SK-N-SH (cell line): ENCODE measurements around the gene TNXB. TPM values are rescaled to one million over a fixed set of nuclear protein-coding genes. Genes with fewer than 3 reads are reported as not detected.

ENCODE experiments used
- CTCF ChIA-PET: fragments of 300-600, 350-600 bp; formaldehyde crosslinking; extraction: SDS; loops from one replicate; lab custom pipeline; 2021; lab: Yijun Ruan, JAX
- POLR2A ChIA-PET: fragments of 350-600 bp; sonication (Branson Sonifier 250); formaldehyde crosslinking; extraction: SDS; loops from one replicate; lab custom pipeline; 2020; ENCODE audit warnings: antibody characterized with exemption, inconsistent platforms; lab: Yijun Ruan, JAX
- DNase-seq: peaks from one replicate; pipeline ENCODE4 v3.0.0; 2012
- H2AFZ ChIP-seq: fragments of 200-600 bp; sonication (generic); 2 replicates; pipeline ENCODE4 v1.8.1; 2016; ENCODE audit warnings: antibody characterized with exemption, mild to moderate bottlenecking, low read depth
- H3F3A ChIP-seq: fragments of 200-600 bp; sonication (generic); replicated peaks from 2 replicates; pipeline ENCODE3; 2016; ENCODE audit warnings: antibody characterized with exemption, mild to moderate bottlenecking; ENCODE audit not compliant: insufficient read depth
- H3K27ac ChIP-seq, 2 experiments: fragments of 200-500 bp in 1 of 2; fragments of 200-600 bp in 1 of 2; sonication (Bioruptor generic) in 1 of 2; sonication (generic), shearing (Covaris generic) in 1 of 2; 2 replicates each; pipeline versions ENCODE4 v1.5.1 to v1.6.1; 2014 to 2016; ENCODE audit warnings: low read depth in 2 of 2, inconsistent platforms in 1 of 2, low read length in 1 of 2, mild to moderate bottlenecking in 1 of 2, mixed read lengths in 1 of 2
- H3K27me3 ChIP-seq: fragments of 200-600 bp; sonication (generic), shearing (Covaris generic); 2 replicates; pipeline ENCODE4 v1.6.1; 2016; ENCODE audit warnings: mixed run types; ENCODE audit not compliant: insufficient read depth
- H3K36me3 ChIP-seq, 2 experiments: fragments of 200-500 bp in 1 of 2; fragments of 200-600 bp in 1 of 2; sonication (Bioruptor generic) in 1 of 2; sonication (generic) in 1 of 2; replicated peaks in 1 of 2; 2 replicates each; pipeline versions ENCODE3 to v1.5.1; 2014 to 2016; ENCODE audit warnings: low read length in 1 of 2, mild to moderate bottlenecking in 1 of 2; ENCODE audit not compliant: insufficient read depth in 2 of 2, control insufficient read depth in 1 of 2
- H3K4me1 ChIP-seq, 2 experiments: fragments of 200-500 bp in 1 of 2; fragments of 200-600 bp in 1 of 2; sonication (Bioruptor generic) in 1 of 2; sonication (generic), shearing (Covaris generic) in 1 of 2; 2 replicates each; pipeline versions ENCODE4 v1.5.1 to v1.6.1; 2014 to 2016; ENCODE audit warnings: low read depth in 1 of 2, low read length in 1 of 2, mixed run types in 1 of 2; ENCODE audit not compliant: insufficient read depth in 2 of 2, control insufficient read depth in 1 of 2
- H3K4me2 ChIP-seq: fragments of 200-600 bp; sonication (generic), shearing (Covaris generic); 2 replicates; pipeline ENCODE4 v1.6.1; 2017; ENCODE audit warnings: mixed run types
- H3K4me3 ChIP-seq, 2 experiments: fragments of 200-500 bp in 1 of 2; fragments of 200-600 bp in 1 of 2; sonication (Bioruptor generic) in 1 of 2; sonication (generic), shearing (Covaris generic) in 1 of 2; 2 replicates each; pipeline versions ENCODE4 v1.5.1 to v1.8.1; 2014 to 2016; ENCODE audit warnings: low read depth in 2 of 2, inconsistent platforms in 1 of 2, low read length in 1 of 2, mild to moderate bottlenecking in 1 of 2, mixed read lengths in 1 of 2, moderate library complexity in 1 of 2
- H3K79me2 ChIP-seq: fragments of 200-600 bp; sonication (generic); 2 replicates; pipeline ENCODE4 v1.8.1; 2017; ENCODE audit warnings: mild to moderate bottlenecking; ENCODE audit not compliant: insufficient read depth
- H3K9ac ChIP-seq: fragments of 200-600 bp; sonication (generic); 2 replicates; pipeline ENCODE4 v1.6.1; 2017; ENCODE audit warnings: mixed run types
- H3K9me2 ChIP-seq: fragments of 200-600 bp; sonication (generic); 2 replicates; pipeline ENCODE4 v1.6.1; 2017; ENCODE audit warnings: mixed run types
- H3K9me3 ChIP-seq: fragments of 200-600 bp; sonication (generic); 2 replicates; pipeline ENCODE4 v1.6.1; 2017; ENCODE audit warnings: mixed run types, mild to moderate bottlenecking, moderate library complexity
- H4K20me1 ChIP-seq: fragments of 200-600 bp; sonication (generic); 2 replicates; pipeline ENCODE4 v1.6.1; 2017; ENCODE audit warnings: mild to moderate bottlenecking, mixed run types; ENCODE audit not compliant: insufficient read depth
- CHD2 ChIP-seq: fragments of 150-350 bp; IDR thresholded peaks from 2 replicates; pipeline ENCODE4 v1.6.1; 2018; ENCODE audit warnings: low read length; ENCODE audit not compliant: partially characterized antibody
- CTCF ChIP-seq: fragments of 200-600 bp; sonication (generic); IDR thresholded peaks from 2 replicates; pipeline ENCODE4 v1.6.1; 2017; ENCODE audit warnings: antibody characterized with exemption, mild to moderate bottlenecking, moderate library complexity
- ELF1 ChIP-seq: IDR thresholded peaks from 2 replicates; pipeline ENCODE4 v1.4.0; 2012
- FOSL2 ChIP-seq: IDR thresholded peaks from 2 replicates; pipeline ENCODE4 v1.4.0; 2012; ENCODE audit warnings: low read depth, mild to moderate bottlenecking, moderate library complexity, borderline replicate concordance
- FOXM1 ChIP-seq: IDR thresholded peaks from 2 replicates; pipeline ENCODE4 v1.4.0; 2012; ENCODE audit warnings: low read depth, mild to moderate bottlenecking
- GATA2 ChIP-seq: sonication (generic); formaldehyde crosslinking; IDR thresholded peaks from 2 replicates; pipeline ENCODE4 v1.5.0; 2020; ENCODE audit warnings: mild to moderate bottlenecking, missing genetic modification reagents
- JUND ChIP-seq: IDR thresholded peaks from 2 replicates; pipeline ENCODE4 v1.4.0; 2012
- MEF2A ChIP-seq: IDR thresholded peaks from 2 replicates; pipeline ENCODE4 v1.4.0; 2012; ENCODE audit warnings: low read depth, borderline replicate concordance
- NFIC ChIP-seq: IDR thresholded peaks from 2 replicates; pipeline ENCODE4 v1.4.0; 2012; ENCODE audit warnings: borderline replicate concordance
- NRF1 ChIP-seq: IDR thresholded peaks from 2 replicates; pipeline ENCODE4 v1.6.1; 2012; ENCODE audit warnings: low read depth, mild to moderate bottlenecking, low read length
- RCOR1 ChIP-seq: fragments of 150-350 bp; IDR thresholded peaks from 2 replicates; pipeline ENCODE4 v1.6.1; 2017; ENCODE audit warnings: antibody characterized with exemption, low read length
- SMC3 ChIP-seq: IDR thresholded peaks from 2 replicates; pipeline ENCODE4 v1.6.1; 2012; ENCODE audit warnings: low read depth, low read length, improper control_type of control experiment
- TCF12 ChIP-seq: IDR thresholded peaks from 2 replicates; pipeline ENCODE4 v1.4.0; 2012
- WGBS: methylation state at CpG from one replicate; pipeline ENCODE4 v1.1.6; 2017; ENCODE audit warnings: low lambda C conversion rate; 5-methylcytosine and 5-hydroxymethylcytosine counted together
- polyA plus RNA-seq, 3 experiments: library from polyadenylated mRNA; depleted of rRNA; stranded (reverse); fragments of >200 nt; gene quantifications; 2 replicates each; pipeline ENCODE4 v1.2.3, GENCODE V29; 2012
- TF ChIP-seq, protein P1 (sequence below): fragments of 150-350 bp; IDR thresholded peaks from 2 replicates; pipeline ENCODE4 v1.6.1; 2016; ENCODE audit warnings: mild to moderate bottlenecking, low read depth, low read length
- TF ChIP-seq, protein P2 (sequence below): IDR thresholded peaks from 2 replicates; pipeline ENCODE4 v1.4.0; 2012; ENCODE audit warnings: low read depth, borderline replicate concordance
- TF ChIP-seq, protein P3 (sequence below): IDR thresholded peaks from 2 replicates; pipeline ENCODE4 v1.6.1; 2012; ENCODE audit warnings: mild to moderate bottlenecking, low read depth, low read length, moderate library complexity
- TF ChIP-seq, protein P4 (sequence below): IDR thresholded peaks from 2 replicates; pipeline ENCODE4 v1.4.0; 2012; ENCODE audit warnings: low read depth, borderline replicate concordance

The TNXB gene
- polyA plus RNA-seq, 1 of the 3 experiments (the other 2 are of a cell fraction), result 0.48 TPM

DNA sequence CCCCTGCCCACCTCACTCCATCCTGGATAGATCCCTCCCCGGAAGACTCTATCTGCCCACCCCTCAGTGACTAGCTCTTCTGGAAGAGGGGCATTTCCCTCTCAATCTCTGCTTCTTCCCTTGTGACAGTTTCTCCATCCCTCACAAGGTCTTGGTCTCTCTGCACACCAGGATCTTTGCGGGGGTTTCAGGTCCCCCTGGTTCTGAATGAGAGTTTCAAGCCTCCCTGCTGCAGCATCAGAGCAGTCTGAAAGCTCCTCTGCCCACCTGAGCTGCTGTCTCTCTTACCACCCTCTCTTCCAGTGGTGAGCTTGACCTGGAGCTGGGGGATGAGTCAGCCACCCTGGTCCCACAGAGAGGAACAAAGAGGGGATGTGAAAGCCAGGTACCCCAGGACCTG lies 24.4 kb downstream of the TNXB start:
- DNase-seq, result no peak
- Histone ChIP-seq H3K27me3 (peaks cover 32% of the 10 kb centered on the region), H3K79me2 (no peaks in the 10 kb centered on the region), H3K4me2 (no peak overlapping the region), H3K4me3 (no peak overlapping the region), H4K20me1 (no peaks in the 10 kb centered on the region), H2AFZ (no peak overlapping the region), H3K4me1 (peaks cover 0 to 18% of the 10 kb centered on the region in 2 experiments; a peak in 2 of 4 replicates), H3K9me3 (no peaks in the 10 kb centered on the region), H3K36me3 (no peaks in the 10 kb centered on the region), H3K27ac (no peak overlapping the region), H3F3A (no peaks in the 10 kb centered on the region), H3K9ac (no peak overlapping the region), H3K9me2 (no peaks in the 10 kb centered on the region)
- 51% methylated on average over 2 of the region's 2 CpGs for WGBS
- TF ChIP-seq GATA2 (CRISPR knock-in tag), result no peak
- ChIA-PET POLR2A (no interaction called here), CTCF (interaction anchor here (0.6 to 1.2 kb wide), 3 partner anchors 32 to 38 kb away, joined by 3 read pairs; no protein-coding TSS in a partner anchor)

GRCh38 chr6:32083812-32084768 lies 25.0 kb downstream of the TNXB start:
- Histone ChIP-seq H3K4me2 (no peak overlapping the region), H3F3A (no peaks in the 10 kb centered on the region), H3K79me2 (no peaks in the 10 kb centered on the region), H2AFZ (no peak overlapping the region), H4K20me1 (no peaks in the 10 kb centered on the region), H3K27ac (no peak overlapping the region), H3K4me1 (peaks cover 0 to 18% of the 10 kb centered on the region in 2 experiments; a peak in 2 of 4 replicates), H3K36me3 (no peaks in the 10 kb centered on the region), H3K9me3 (no peaks in the 10 kb centered on the region), H3K9me2 (no peaks in the 10 kb centered on the region), H3K4me3 (no peak overlapping the region), H3K9ac (no peak overlapping the region), H3K27me3 (peaks cover 25% of the 10 kb centered on the region)
- 72% methylated on average over 11 of the region's 22 CpGs for WGBS
- no peak for DNase-seq
- CTCF ChIA-PET, result interaction anchor here (0.6 to 1.6 kb wide), 4 partner anchors 33 to 36 kb away, joined by 3 to 5 read pairs (median 3); no protein-coding TSS in a partner anchor
- POLR2A ChIA-PET, result no interaction called here
- no peak for TF ChIP-seq CTCF
- TF ChIP-seq, protein P1, sequence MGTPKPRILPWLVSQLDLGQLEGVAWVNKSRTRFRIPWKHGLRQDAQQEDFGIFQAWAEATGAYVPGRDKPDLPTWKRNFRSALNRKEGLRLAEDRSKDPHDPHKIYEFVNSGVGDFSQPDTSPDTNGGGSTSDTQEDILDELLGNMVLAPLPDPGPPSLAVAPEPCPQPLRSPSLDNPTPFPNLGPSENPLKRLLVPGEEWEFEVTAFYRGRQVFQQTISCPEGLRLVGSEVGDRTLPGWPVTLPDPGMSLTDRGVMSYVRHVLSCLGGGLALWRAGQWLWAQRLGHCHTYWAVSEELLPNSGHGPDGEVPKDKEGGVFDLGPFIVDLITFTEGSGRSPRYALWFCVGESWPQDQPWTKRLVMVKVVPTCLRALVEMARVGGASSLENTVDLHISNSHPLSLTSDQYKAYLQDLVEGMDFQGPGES, result no peak
- no peak for TF ChIP-seq NRF1
- TF ChIP-seq, protein P2, sequence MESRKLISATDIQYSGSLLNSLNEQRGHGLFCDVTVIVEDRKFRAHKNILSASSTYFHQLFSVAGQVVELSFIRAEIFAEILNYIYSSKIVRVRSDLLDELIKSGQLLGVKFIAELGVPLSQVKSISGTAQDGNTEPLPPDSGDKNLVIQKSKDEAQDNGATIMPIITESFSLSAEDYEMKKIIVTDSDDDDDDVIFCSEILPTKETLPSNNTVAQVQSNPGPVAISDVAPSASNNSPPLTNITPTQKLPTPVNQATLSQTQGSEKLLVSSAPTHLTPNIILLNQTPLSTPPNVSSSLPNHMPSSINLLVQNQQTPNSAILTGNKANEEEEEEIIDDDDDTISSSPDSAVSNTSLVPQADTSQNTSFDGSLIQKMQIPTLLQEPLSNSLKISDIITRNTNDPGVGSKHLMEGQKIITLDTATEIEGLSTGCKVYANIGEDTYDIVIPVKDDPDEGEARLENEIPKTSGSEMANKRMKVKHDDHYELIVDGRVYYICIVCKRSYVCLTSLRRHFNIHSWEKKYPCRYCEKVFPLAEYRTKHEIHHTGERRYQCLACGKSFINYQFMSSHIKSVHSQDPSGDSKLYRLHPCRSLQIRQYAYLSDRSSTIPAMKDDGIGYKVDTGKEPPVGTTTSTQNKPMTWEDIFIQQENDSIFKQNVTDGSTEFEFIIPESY, result no peak
- no peak for TF ChIP-seq ELF1
- no peak for TF ChIP-seq TCF12
- no peak for TF ChIP-seq CHD2
- TF ChIP-seq NFIC, result no peak
- no peak for TF ChIP-seq RCOR1
- TF ChIP-seq FOSL2, result no peak
- TF ChIP-seq, protein P3, sequence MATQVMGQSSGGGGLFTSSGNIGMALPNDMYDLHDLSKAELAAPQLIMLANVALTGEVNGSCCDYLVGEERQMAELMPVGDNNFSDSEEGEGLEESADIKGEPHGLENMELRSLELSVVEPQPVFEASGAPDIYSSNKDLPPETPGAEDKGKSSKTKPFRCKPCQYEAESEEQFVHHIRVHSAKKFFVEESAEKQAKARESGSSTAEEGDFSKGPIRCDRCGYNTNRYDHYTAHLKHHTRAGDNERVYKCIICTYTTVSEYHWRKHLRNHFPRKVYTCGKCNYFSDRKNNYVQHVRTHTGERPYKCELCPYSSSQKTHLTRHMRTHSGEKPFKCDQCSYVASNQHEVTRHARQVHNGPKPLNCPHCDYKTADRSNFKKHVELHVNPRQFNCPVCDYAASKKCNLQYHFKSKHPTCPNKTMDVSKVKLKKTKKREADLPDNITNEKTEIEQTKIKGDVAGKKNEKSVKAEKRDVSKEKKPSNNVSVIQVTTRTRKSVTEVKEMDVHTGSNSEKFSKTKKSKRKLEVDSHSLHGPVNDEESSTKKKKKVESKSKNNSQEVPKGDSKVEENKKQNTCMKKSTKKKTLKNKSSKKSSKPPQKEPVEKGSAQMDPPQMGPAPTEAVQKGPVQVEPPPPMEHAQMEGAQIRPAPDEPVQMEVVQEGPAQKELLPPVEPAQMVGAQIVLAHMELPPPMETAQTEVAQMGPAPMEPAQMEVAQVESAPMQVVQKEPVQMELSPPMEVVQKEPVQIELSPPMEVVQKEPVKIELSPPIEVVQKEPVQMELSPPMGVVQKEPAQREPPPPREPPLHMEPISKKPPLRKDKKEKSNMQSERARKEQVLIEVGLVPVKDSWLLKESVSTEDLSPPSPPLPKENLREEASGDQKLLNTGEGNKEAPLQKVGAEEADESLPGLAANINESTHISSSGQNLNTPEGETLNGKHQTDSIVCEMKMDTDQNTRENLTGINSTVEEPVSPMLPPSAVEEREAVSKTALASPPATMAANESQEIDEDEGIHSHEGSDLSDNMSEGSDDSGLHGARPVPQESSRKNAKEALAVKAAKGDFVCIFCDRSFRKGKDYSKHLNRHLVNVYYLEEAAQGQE, result no peak
- no peak for TF ChIP-seq MEF2A
- no peak for TF ChIP-seq SMC3
- TF ChIP-seq JUND, result no peak
- TF ChIP-seq, protein P4, sequence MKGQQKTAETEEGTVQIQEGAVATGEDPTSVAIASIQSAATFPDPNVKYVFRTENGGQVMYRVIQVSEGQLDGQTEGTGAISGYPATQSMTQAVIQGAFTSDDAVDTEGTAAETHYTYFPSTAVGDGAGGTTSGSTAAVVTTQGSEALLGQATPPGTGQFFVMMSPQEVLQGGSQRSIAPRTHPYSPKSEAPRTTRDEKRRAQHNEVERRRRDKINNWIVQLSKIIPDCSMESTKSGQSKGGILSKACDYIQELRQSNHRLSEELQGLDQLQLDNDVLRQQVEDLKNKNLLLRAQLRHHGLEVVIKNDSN, result no peak
- TF ChIP-seq GATA2 (CRISPR knock-in tag), result no peak
- no peak for TF ChIP-seq FOXM1
